Measurements from ENCODE around the gene HSPB7.
"Not testable (repeated sequence)": the region's sequence is repeated elsewhere in the genome, so short reads cannot be mapped to it uniquely, and the experiment has no call there.

The HSPB7 gene

GRCh38 chr1:16028237-16029002 is 10.6 kb upstream of the HSPB7 start:
- no peaks in the 10 kb centered on the region for H4K20me1 ChIP-seq (ENCODE audit: insufficient read depth, low read length)
- no peaks in the 10 kb centered on the region for H3K36me3 ChIP-seq (ENCODE audit: insufficient read depth, low read length)
- H3F3A ChIP-seq (ENCODE audit: insufficient read depth, low read length), result no peaks in the 10 kb centered on the region
- H3K4me3 ChIP-seq (ENCODE audit: low read depth, low read length, poor library complexity, severe bottlenecking), result no peak overlapping the region
- no peak overlapping the region for H3K27ac ChIP-seq (ENCODE audit: low read depth, low read length, poor library complexity, severe bottlenecking)
- no peaks in the 10 kb centered on the region for H3K9me3 ChIP-seq (ENCODE audit: low read length)
- no peak overlapping the region for H2AFZ ChIP-seq (ENCODE audit: low read length)
- TF ChIP-seq CTCF (IDR thresholded peaks at IDR 0.05; ENCODE audit: low read length), result no peak
- no peak for TF ChIP-seq EZH2 (IDR thresholded peaks at IDR 0.05; ENCODE audit: borderline replicate concordance, low read length)
- no peaks in the 10 kb centered on the region for H3K9me2 ChIP-seq (ENCODE audit: low read depth, low read length)
- H3K4me1 ChIP-seq (ENCODE audit: insufficient read depth, low read length, severe bottlenecking), result no peaks in the 10 kb centered on the region
- no peak overlapping the region for H3K9ac ChIP-seq (ENCODE audit: low read length)
- H3K4me2 ChIP-seq (ENCODE audit: low read length), result no peak overlapping the region
- H3K79me2 ChIP-seq (ENCODE audit: insufficient read depth, low read length), result no peaks in the 10 kb centered on the region
- H3K27me3 ChIP-seq (ENCODE audit: insufficient read depth, low read length), result 0 out of 2 replicates have a peak, but pooled peaks cover 9% of the 10 kb centered on the region

GRCh38 chr1:16026723-16027484 is 9.1 kb upstream of the HSPB7 start:
- Histone ChIP-seq H3K9me2 (ENCODE audit: low read depth, low read length) (no peaks in the 10 kb centered on the region), H3K9me3 (ENCODE audit: low read length) (no peaks in the 10 kb centered on the region), H3K9ac (ENCODE audit: low read length) (no peak overlapping the region), H3K79me2 (ENCODE audit: insufficient read depth, low read length) (no peaks in the 10 kb centered on the region), H3F3A (ENCODE audit: insufficient read depth, low read length) (no peaks in the 10 kb centered on the region), H3K4me2 (ENCODE audit: low read length) (no peak overlapping the region), H4K20me1 (ENCODE audit: insufficient read depth, low read length) (no peaks in the 10 kb centered on the region), H3K27me3 (ENCODE audit: insufficient read depth, low read length) (0 out of 2 replicates have a peak, but pooled peaks cover 9% of the 10 kb centered on the region), H3K36me3 (ENCODE audit: insufficient read depth, low read length) (no peaks in the 10 kb centered on the region), H2AFZ (ENCODE audit: low read length) (no peak overlapping the region), H3K4me1 (ENCODE audit: insufficient read depth, low read length, severe bottlenecking) (no peaks in the 10 kb centered on the region), H3K27ac (ENCODE audit: low read depth, low read length, poor library complexity, severe bottlenecking) (no peak overlapping the region), H3K4me3 (ENCODE audit: low read depth, low read length, poor library complexity, severe bottlenecking) (no peak overlapping the region)
- TF ChIP-seq EZH2 (IDR thresholded peaks at IDR 0.05; ENCODE audit: borderline replicate concordance, low read length) (no peak), CTCF (IDR thresholded peaks at IDR 0.05; ENCODE audit: low read length) (no peak)

GRCh38 chr1:16026302-16026701 is 8.5 kb upstream of the HSPB7 start:
- not testable (repeated sequence) for H3K4me1 ChIP-seq (ENCODE audit: insufficient read depth, low read length, severe bottlenecking); H3K9ac ChIP-seq (ENCODE audit: low read length); H3K4me3 ChIP-seq (ENCODE audit: low read depth, low read length, poor library complexity, severe bottlenecking); H4K20me1 ChIP-seq (ENCODE audit: insufficient read depth, low read length); H3F3A ChIP-seq (ENCODE audit: insufficient read depth, low read length); H3K9me3 ChIP-seq (ENCODE audit: low read length); H3K4me2 ChIP-seq (ENCODE audit: low read length); H3K27me3 ChIP-seq (ENCODE audit: insufficient read depth, low read length); H2AFZ ChIP-seq (ENCODE audit: low read length); H3K79me2 ChIP-seq (ENCODE audit: insufficient read depth, low read length); H3K36me3 ChIP-seq (ENCODE audit: insufficient read depth, low read length); H3K9me2 ChIP-seq (ENCODE audit: low read depth, low read length); H3K27ac ChIP-seq (ENCODE audit: low read depth, low read length, poor library complexity, severe bottlenecking)

Measured in OCI-LY1 (cell line).